ENCODE measurements around the gene AK9. TPM values are rescaled to one million over a fixed set of nuclear protein-coding genes. Genes with fewer than 3 reads are reported as not detected.

The AK9 gene
- polyA plus RNA-seq, 2 donors, result 2.4 to 3.0 TPM

DNA sequence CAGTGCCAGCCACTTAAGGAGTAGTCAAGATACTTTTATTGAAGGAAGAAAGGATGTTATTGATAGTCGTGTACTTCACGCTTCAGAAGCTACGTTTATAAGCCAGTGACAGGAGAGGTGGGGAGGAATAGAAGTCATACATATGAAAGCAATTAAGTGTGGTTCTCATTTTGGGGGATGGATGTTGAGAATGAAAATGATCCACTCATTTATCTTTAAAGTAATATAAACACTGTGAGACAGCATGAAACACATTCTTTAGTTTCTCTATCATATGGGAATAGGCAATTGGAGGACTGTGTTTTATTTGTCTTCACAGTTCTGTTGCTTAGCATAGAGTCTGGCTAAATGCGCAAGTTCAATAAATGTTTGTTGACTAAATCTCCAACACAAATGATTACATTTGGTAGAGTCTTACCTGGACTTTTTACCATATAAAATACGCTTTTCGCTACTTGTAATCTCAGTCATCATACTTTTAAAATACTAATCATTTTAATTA, 35.2 kb downstream of the AK9 start:
- WGBS, 2 donors, result 86 to 90% methylated on average over 6 of the region's 6 CpGs
- no peak overlapping the region for H3K4me3 ChIP-seq (ENCODE audit: low read depth in 1 of 2, low read length in 2 of 2)
- H3K27ac ChIP-seq (ENCODE audit: low read depth in 2 of 2, low read length in 1 of 2), result no peak overlapping the region
- H3K27me3 ChIP-seq (ENCODE audit: control insufficient read depth in 1 of 2, insufficient read depth in 2 of 2, low read length in 2 of 2), result no peaks in the 10 kb centered on the region
- no peaks in the 10 kb centered on the region for H3K36me3 ChIP-seq (ENCODE audit: control insufficient read depth in 2 of 2, insufficient read depth in 2 of 2, low read length in 1 of 2)
- no peaks in the 10 kb centered on the region for H3K4me1 ChIP-seq (ENCODE audit: control insufficient read depth in 2 of 2, insufficient read depth in 2 of 2, low read length in 1 of 2)
- H3K9me3 ChIP-seq (ENCODE audit: control insufficient read depth in 2 of 2, insufficient read depth in 1 of 2, low read depth in 1 of 2, low read length in 1 of 2), result no peaks in the 10 kb centered on the region

DNA sequence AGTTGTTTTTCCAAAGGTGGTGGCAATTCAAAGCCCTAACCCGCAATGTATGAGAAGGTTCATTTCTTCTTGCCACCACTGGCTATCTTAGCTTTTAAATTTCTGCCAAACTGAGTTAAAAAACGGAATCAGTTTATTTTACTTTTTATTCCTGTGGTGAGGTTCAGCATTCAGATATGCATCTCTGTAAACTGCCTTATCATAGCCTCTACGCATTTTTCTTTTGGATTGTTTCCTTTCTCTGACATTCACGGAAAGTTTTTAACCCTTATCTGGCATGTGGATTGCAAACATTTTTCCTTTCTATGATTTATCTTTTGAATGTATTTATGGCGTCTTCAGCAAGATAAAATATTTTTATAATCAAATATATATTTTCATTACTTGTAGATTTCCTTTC, 37.7 kb downstream of the AK9 start:
- WGBS, 2 donors, result 58 to 78% methylated on average over 5 of the region's 5 CpGs
- Histone ChIP-seq H3K27me3 (ENCODE audit: control insufficient read depth in 1 of 2, insufficient read depth in 2 of 2, low read length in 2 of 2) (no peaks in the 10 kb centered on the region), H3K27ac (ENCODE audit: low read depth in 2 of 2, low read length in 1 of 2) (no peak overlapping the region), H3K9me3 (ENCODE audit: control insufficient read depth in 2 of 2, insufficient read depth in 1 of 2, low read depth in 1 of 2, low read length in 1 of 2) (no peaks in the 10 kb centered on the region), H3K4me1 (ENCODE audit: control insufficient read depth in 2 of 2, insufficient read depth in 2 of 2, low read length in 1 of 2) (no peaks in the 10 kb centered on the region), H3K36me3 (ENCODE audit: control insufficient read depth in 2 of 2, insufficient read depth in 2 of 2, low read length in 1 of 2) (no peaks in the 10 kb centered on the region), H3K4me3 (ENCODE audit: low read depth in 1 of 2, low read length in 2 of 2) (no peak overlapping the region)

DNA sequence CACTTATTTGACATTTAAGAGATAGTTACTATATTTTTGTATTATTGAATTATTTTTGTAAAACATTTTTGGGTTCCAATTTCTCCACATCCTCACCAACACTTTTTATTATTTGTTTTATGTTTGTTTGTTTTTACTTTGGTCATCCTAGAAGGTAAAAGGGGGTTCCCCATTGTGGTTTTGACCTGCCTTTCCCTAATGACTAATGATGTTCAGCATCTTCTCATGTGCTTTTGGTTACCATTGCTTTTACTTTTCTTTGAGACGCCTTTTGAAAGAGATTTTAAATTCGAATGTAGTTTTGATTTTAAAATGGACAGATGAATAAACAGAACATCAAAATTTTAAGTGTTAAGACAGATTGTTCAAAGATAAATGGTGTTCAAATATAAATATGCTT, 46.9 kb downstream of the AK9 start:
- H3K9me3 ChIP-seq (ENCODE audit: control insufficient read depth in 2 of 2, insufficient read depth in 1 of 2, low read depth in 1 of 2, low read length in 1 of 2), result peaks cover 0 to 2% of the 10 kb centered on the region in 2 donors
- H3K36me3 ChIP-seq (ENCODE audit: control insufficient read depth in 2 of 2, insufficient read depth in 2 of 2, low read length in 1 of 2), result no peaks in the 10 kb centered on the region
- H3K27me3 ChIP-seq (ENCODE audit: control insufficient read depth in 1 of 2, insufficient read depth in 2 of 2, low read length in 2 of 2), result no peaks in the 10 kb centered on the region
- 82 to 92% methylated on average over 2 of the region's 2 CpGs for WGBS, 2 donors
- H3K27ac ChIP-seq (ENCODE audit: low read depth in 2 of 2, low read length in 1 of 2), result no peak overlapping the region
- no peaks in the 10 kb centered on the region for H3K4me1 ChIP-seq (ENCODE audit: control insufficient read depth in 2 of 2, insufficient read depth in 2 of 2, low read length in 1 of 2)
- no peak overlapping the region for H3K4me3 ChIP-seq (ENCODE audit: low read depth in 1 of 2, low read length in 2 of 2)

DNA sequence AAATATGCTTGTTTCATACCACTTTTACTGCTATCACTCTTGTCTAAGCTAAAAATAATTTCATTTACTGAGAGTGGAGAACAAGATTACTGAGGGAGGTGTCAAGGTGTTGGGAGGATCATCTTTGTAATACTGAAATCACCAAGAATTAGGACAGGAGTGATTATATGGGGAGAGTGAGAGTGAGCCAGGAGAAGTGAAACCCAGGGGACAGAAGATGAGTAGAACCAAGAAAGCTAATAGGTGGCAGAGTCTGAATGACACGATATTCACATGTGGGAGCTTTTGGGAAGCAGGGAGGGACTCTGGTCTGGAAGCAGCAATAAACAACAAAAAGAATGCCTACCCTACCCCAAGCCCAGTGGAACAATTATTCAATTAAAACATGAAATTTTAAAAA, 58.6 kb downstream of the AK9 start:
- H3K4me1 ChIP-seq (ENCODE audit: control insufficient read depth in 2 of 2, insufficient read depth in 2 of 2, low read length in 1 of 2), result no peaks in the 10 kb centered on the region
- 63 to 84% methylated on average over 1 of the region's 1 CpG for WGBS, 2 donors
- no peaks in the 10 kb centered on the region for H3K27me3 ChIP-seq (ENCODE audit: control insufficient read depth in 1 of 2, insufficient read depth in 2 of 2, low read length in 2 of 2)
- H3K27ac ChIP-seq (ENCODE audit: low read depth in 2 of 2, low read length in 1 of 2), result no peak overlapping the region
- H3K9me3 ChIP-seq (ENCODE audit: control insufficient read depth in 2 of 2, insufficient read depth in 1 of 2, low read depth in 1 of 2, low read length in 1 of 2), result no peaks in the 10 kb centered on the region
- no peak overlapping the region for H3K4me3 ChIP-seq (ENCODE audit: low read depth in 1 of 2, low read length in 2 of 2)
- no peaks in the 10 kb centered on the region for H3K36me3 ChIP-seq (ENCODE audit: control insufficient read depth in 2 of 2, insufficient read depth in 2 of 2, low read length in 1 of 2)

DNA sequence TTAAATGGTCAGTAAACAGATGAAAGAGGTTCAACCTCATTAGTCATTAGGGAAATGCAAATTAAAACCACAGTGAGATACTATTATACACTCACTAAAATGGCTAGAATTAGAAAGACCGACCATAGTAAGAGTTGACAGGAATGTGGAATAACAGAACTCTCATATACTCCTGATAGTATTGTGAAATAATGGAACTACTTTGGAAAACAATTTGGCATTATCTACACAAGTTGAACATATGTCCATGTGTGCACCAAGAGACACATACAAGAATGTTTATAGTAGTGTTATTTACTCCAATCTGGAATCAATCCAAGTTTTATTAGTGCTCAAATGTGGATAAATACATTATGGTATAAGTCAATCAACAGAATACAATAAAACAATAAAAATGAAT, 59.6 kb downstream of the AK9 start:
- no peaks in the 10 kb centered on the region for H3K27me3 ChIP-seq (ENCODE audit: control insufficient read depth in 1 of 2, insufficient read depth in 2 of 2, low read length in 2 of 2)
- WGBS, 2 donors, result 95 to 96% methylated on average over 1 of the region's 1 CpG
- no peak overlapping the region for H3K4me3 ChIP-seq (ENCODE audit: low read depth in 1 of 2, low read length in 2 of 2)

DNA sequence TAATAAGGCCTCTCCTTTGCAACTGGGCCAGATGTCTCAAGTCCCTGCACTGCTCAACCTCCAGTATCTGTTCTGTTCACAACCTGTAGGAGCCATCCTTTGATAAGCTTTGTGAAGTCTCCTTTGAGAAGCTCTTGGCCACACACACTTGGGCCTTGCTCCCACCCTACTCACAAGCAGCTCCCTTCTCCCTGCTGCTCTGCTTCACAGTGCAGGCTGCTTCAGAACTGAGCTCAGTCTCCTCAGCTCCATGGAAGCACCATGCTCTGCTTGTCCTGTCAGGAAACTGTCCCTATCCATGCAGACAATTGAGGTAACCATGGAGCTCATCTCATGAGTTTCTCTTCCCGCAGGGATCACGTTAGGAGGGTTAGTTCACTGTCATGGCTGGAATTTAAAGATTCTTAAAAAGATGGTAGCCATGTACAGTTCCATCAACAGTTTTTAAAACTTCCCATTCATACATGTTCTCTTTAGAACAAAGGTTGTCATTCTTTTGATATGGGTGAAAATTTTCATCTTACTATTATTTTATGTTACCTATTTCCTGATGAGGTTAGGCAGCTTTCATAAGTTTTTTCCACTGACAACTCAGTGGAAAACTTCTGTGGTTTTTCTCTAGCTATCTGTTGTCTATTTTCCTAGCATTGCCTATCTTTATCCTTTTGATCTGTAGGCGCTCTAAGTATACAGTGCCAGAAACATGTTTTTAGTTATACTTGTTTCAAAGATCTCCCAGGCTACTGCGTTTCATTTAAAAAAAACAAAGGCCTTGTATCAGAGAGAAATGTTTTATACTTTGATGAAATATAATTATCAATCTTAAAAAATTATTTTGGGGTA, 62.6 kb downstream of the AK9 start:
- no peaks in the 10 kb centered on the region for H3K4me1 ChIP-seq (ENCODE audit: control insufficient read depth in 2 of 2, insufficient read depth in 2 of 2, low read length in 1 of 2)
- 87 to 88% methylated on average over 4 of the region's 4 CpGs for WGBS, 2 donors
- peaks cover 0 to 3% of the 10 kb centered on the region in 2 donors for H3K9me3 ChIP-seq (ENCODE audit: control insufficient read depth in 2 of 2, insufficient read depth in 1 of 2, low read depth in 1 of 2, low read length in 1 of 2)
- H3K4me3 ChIP-seq (ENCODE audit: low read depth in 1 of 2, low read length in 2 of 2), result no peak overlapping the region
- no peaks in the 10 kb centered on the region for H3K27me3 ChIP-seq (ENCODE audit: control insufficient read depth in 1 of 2, insufficient read depth in 2 of 2, low read length in 2 of 2)
- no peaks in the 10 kb centered on the region for H3K36me3 ChIP-seq (ENCODE audit: control insufficient read depth in 2 of 2, insufficient read depth in 2 of 2, low read length in 1 of 2)
- no peak overlapping the region for H3K27ac ChIP-seq (ENCODE audit: low read depth in 2 of 2, low read length in 1 of 2)

More for the DNA sequence above, 59.6 kb downstream of the AK9 start:
- no peaks in the 10 kb centered on the region for H3K4me1 ChIP-seq (ENCODE audit: control insufficient read depth in 2 of 2, insufficient read depth in 2 of 2, low read length in 1 of 2)
- H3K9me3 ChIP-seq (ENCODE audit: control insufficient read depth in 2 of 2, insufficient read depth in 1 of 2, low read depth in 1 of 2, low read length in 1 of 2), result no peaks in the 10 kb centered on the region
- no peaks in the 10 kb centered on the region for H3K36me3 ChIP-seq (ENCODE audit: control insufficient read depth in 2 of 2, insufficient read depth in 2 of 2, low read length in 1 of 2)
- no peak overlapping the region for H3K27ac ChIP-seq (ENCODE audit: low read depth in 2 of 2, low read length in 1 of 2)

DNA sequence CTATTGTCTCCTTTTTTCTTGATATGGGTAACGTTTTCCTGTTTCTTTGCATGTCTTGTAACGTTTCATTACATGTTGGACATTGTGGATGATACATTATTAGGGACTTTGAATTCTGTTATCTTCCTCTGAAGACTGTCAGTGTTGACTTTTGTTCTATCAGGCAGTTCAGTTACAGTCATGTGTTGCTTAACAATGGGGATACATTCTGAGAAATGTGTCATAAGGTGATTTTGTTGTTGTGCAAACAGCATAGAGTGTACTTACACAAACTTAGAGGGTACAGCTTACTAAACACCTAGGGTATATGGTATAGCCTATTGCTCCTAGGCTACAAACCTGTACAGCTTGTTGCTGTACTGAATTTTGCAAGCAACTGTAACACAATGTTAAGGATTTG, 64.7 kb downstream of the AK9 start:
- 70 to 78% methylated on average over 2 of the region's 2 CpGs for WGBS, 2 donors
- H3K4me3 ChIP-seq (ENCODE audit: low read depth in 1 of 2, low read length in 2 of 2), result no peak overlapping the region

DNA sequence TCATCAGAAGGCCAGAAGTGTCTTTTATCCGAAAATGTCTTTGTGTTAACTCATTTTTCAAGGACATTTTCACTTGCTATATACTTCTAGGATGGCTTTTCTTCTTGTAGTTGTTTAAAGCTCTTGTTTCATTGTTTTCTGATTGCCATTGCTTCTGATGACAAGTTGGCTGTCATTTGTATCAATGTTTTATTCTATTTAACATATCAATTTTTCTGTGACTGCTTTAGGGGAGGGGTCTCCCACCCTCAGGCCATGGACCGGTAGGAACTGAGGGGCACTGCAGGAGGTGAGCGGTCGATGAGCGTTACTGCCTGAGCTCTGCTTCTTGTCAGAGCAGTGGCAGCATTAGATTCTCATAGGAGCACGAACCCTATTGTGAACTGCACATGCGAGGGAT, 65.8 kb downstream of the AK9 start:
- no peak overlapping the region for H3K27ac ChIP-seq (ENCODE audit: low read depth in 2 of 2, low read length in 1 of 2)
- no peaks in the 10 kb centered on the region for H3K4me1 ChIP-seq (ENCODE audit: control insufficient read depth in 2 of 2, insufficient read depth in 2 of 2, low read length in 1 of 2)
- H3K9me3 ChIP-seq (ENCODE audit: control insufficient read depth in 2 of 2, insufficient read depth in 1 of 2, low read depth in 1 of 2, low read length in 1 of 2), result peaks cover 0 to 3% of the 10 kb centered on the region in 2 donors
- no peaks in the 10 kb centered on the region for H3K27me3 ChIP-seq (ENCODE audit: control insufficient read depth in 1 of 2, insufficient read depth in 2 of 2, low read length in 2 of 2)
- H3K4me3 ChIP-seq (ENCODE audit: low read depth in 1 of 2, low read length in 2 of 2), result no peak overlapping the region
- H3K36me3 ChIP-seq (ENCODE audit: control insufficient read depth in 2 of 2, insufficient read depth in 2 of 2, low read length in 1 of 2), result no peaks in the 10 kb centered on the region
- WGBS, 2 donors, result 90 to 95% methylated on average over 7 of the region's 7 CpGs

More for the DNA sequence above, 64.7 kb downstream of the AK9 start:
- no peaks in the 10 kb centered on the region for H3K27me3 ChIP-seq (ENCODE audit: control insufficient read depth in 1 of 2, insufficient read depth in 2 of 2, low read length in 2 of 2)
- no peak overlapping the region for H3K27ac ChIP-seq (ENCODE audit: low read depth in 2 of 2, low read length in 1 of 2)
- H3K4me1 ChIP-seq (ENCODE audit: control insufficient read depth in 2 of 2, insufficient read depth in 2 of 2, low read length in 1 of 2), result no peaks in the 10 kb centered on the region
- no peaks in the 10 kb centered on the region for H3K36me3 ChIP-seq (ENCODE audit: control insufficient read depth in 2 of 2, insufficient read depth in 2 of 2, low read length in 1 of 2)
- H3K9me3 ChIP-seq (ENCODE audit: control insufficient read depth in 2 of 2, insufficient read depth in 1 of 2, low read depth in 1 of 2, low read length in 1 of 2), result peaks cover 0 to 3% of the 10 kb centered on the region in 2 donors

DNA sequence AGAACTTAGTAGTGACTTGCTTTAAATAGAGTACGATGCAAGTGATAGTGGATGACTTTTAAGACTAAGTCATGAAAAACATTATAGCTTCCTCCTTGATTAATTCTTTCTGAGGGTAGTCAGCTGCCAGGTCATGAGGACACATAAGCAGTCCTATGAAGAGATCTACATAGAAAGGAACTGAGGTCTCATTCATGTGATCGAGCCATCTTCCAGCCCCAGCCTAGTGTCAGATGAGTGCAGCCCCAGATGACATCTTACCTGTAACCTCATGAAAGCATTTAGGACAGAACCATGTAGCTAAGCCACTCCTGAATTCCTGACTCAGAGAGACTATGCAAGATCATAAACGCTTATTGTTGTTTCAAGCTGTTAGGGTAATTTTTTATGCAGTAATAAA, 67.7 kb downstream of the AK9 start:
- no peaks in the 10 kb centered on the region for H3K4me1 ChIP-seq (ENCODE audit: control insufficient read depth in 2 of 2, insufficient read depth in 2 of 2, low read length in 1 of 2)
- H3K9me3 ChIP-seq (ENCODE audit: control insufficient read depth in 2 of 2, insufficient read depth in 1 of 2, low read depth in 1 of 2, low read length in 1 of 2), result peaks cover 0 to 3% of the 10 kb centered on the region in 2 donors
- H3K4me3 ChIP-seq (ENCODE audit: low read depth in 1 of 2, low read length in 2 of 2), result no peak overlapping the region
- WGBS, 2 donors, result 67 to 82% methylated on average over 3 of the region's 3 CpGs
- H3K27ac ChIP-seq (ENCODE audit: low read depth in 2 of 2, low read length in 1 of 2), result no peak overlapping the region
- H3K36me3 ChIP-seq (ENCODE audit: control insufficient read depth in 2 of 2, insufficient read depth in 2 of 2, low read length in 1 of 2), result no peaks in the 10 kb centered on the region
- H3K27me3 ChIP-seq (ENCODE audit: control insufficient read depth in 1 of 2, insufficient read depth in 2 of 2, low read length in 2 of 2), result no peaks in the 10 kb centered on the region

DNA sequence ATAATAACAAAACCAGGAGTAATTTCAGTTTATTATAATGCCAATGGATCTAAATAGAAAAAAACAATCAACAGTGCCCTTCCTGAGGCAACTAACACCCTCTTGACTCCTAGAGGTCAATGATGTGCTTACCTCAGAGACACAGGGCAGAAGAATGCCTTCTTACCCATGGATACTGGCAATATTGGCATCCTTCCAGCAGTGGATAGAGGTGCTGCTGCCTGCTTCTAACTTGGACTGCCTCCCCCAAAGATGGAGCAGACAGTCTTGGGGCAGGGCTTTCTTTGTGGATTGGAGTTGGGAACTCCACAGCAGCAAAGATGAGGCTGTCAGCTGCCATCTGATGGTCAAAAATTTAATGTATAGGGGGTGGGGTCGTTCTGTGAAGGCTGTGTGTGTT, 78.7 kb downstream of the AK9 start:
- no peaks in the 10 kb centered on the region for H3K27me3 ChIP-seq (ENCODE audit: control insufficient read depth in 1 of 2, insufficient read depth in 2 of 2, low read length in 2 of 2)
- no peak overlapping the region for H3K4me3 ChIP-seq (ENCODE audit: low read depth in 1 of 2, low read length in 2 of 2)
- 35 to 44% methylated on average over 1 of the region's 1 CpG for WGBS, 2 donors
- H3K27ac ChIP-seq (ENCODE audit: low read depth in 2 of 2, low read length in 1 of 2), result no peak overlapping the region
- H3K4me1 ChIP-seq (ENCODE audit: control insufficient read depth in 2 of 2, insufficient read depth in 2 of 2, low read length in 1 of 2), result no peaks in the 10 kb centered on the region
- no peaks in the 10 kb centered on the region for H3K9me3 ChIP-seq (ENCODE audit: control insufficient read depth in 2 of 2, insufficient read depth in 1 of 2, low read depth in 1 of 2, low read length in 1 of 2)
- no peaks in the 10 kb centered on the region for H3K36me3 ChIP-seq (ENCODE audit: control insufficient read depth in 2 of 2, insufficient read depth in 2 of 2, low read length in 1 of 2)

Data from esophagus (tissue), 2 donors.